HG03571 (cell line): Measurements from ENCODE around the gene RPN2.
"Not testable (repeated sequence)": the region's sequence is repeated elsewhere in the genome, so short reads cannot be mapped to it uniquely, and the experiment has no call there.

Experiments used
- ATAC-seq: cut with Tn5 transposase; IDR thresholded peaks from one replicate; pipeline ENCODE4 v1.9.1; 2021; ENCODE audit not compliant: unreplicated experiment

Gene RPN2

DNA sequence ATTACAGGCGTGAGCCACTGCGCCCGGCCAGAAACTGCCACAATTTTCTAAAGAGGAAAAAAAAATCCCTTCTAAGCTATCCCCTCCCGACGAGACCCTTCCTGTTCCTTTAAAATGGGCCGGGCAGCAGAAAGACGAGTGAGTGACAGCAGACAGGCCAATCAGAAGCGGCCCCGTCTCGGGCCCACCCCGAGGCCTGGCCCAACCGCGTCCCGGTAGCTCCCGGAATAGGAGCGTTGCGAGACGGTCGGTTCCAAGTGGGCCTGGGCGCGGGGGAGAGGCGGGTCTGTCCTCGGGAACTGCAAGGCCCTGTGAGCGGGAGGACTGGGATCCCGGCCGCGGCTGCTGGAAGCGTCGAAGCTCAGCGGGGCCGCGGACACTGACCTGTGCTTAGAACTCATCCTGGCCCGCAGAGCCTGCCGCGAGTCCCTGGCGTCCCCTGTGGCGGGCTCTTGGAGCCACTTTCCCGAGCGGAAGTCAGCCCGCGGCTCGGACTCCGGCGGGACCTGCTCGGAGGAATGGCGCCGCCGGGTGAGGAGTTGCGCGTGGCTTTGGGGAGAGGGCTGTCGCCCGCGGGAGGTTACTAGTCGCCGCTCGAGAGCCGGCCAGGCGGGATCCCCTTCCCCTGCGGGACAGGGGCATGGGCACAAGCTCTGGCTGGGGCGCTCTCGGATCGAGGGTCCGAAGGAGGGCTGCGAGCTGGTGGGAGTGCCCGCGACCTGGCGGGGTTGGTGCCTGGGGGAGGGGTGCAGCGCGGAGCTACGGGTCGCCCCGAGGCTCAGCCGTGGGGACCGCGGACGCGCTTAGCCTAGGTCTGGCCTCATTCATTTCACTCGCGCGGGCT is at the start of gene RPN2, which contains the start of gene MROH8:
Gene RPN2, plus strand, starts transcription at position 492 of the 844 bp plus-strand sequence. Its CDS starts 27 bp downstream, at position 519.
Gene MROH8, minus strand, starts transcription at position 710 of the 844 bp plus-strand sequence.
- ATAC-seq, result peak; percentile 88

DNA sequence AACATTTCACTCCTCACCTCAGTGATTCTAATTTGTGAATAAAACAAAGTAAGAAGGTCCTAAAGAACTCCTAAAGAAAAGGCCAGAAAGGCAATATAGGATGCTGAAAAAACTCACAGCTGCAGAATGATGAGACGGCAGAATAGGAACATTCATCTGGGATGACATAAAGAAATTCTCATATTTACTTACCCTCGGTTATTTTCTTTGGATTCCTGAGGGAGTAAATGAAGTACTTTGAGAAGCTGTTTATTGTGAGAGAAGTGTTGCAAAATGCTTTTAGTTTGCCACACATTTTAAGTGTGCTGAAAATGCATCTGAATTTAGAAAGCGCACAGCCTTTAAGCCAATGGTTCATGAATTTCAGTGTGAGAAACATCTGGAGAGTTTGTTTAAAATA is 47.6 kb upstream of the RPN2 start:
- no peak for ATAC-seq

DNA sequence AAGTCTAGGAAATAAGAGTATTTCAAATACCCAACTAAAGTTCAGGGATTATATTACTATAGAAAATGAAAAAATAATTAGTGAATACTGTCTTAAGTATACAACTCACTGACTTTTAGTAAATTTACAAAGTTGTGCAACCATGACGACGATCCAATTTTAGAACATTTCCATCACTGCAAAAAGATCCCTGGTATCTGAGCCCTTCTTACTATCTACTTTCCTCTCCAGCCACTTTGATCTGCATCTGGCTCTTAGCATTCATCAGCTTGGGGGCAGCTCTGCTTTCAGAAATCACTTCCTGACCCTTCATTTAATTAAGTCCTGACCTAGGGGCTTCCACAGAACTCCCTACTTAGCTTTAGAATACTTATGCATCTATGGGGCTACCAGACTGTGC is 45.2 kb upstream of the RPN2 start:
- no peak for ATAC-seq

DNA sequence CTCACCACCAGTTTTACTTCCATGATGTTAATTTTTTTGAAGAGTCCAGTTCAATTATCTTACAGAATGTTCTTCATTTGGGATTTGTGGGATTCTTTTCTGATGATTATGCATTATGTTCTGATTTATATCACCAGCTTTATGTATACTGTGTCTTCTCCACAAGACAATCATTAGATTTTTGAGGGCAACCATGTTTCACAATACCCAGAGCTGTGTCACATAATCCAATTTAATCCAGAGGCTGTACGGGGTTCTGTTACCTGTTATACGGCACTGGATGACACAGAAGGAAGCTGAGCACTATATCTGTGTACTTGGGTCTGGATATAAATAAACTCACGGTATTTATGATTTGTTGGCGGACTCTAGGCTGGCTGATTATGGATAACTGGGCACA is 41.6 kb upstream of the RPN2 start:
- no peak for ATAC-seq

DNA sequence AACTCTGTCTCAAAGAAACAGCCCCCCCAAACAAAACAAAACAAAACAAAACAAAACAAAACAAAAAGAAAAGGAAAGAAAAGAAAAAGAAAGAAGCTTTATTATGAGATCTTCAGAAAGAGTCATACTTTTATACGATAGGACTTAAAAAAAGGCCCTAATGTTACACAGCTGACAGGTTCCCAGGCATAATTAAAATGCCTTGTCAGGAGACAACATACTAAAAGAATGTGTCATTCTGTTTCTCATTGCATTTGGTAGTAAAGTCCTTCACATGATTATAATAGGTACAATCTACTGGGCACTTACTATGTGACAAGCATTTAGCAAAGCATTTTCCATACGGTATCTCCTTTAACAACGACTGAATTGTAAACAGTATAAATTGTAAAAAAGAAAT is 36.4 kb upstream of the RPN2 start:
- ATAC-seq, result no peak

DNA sequence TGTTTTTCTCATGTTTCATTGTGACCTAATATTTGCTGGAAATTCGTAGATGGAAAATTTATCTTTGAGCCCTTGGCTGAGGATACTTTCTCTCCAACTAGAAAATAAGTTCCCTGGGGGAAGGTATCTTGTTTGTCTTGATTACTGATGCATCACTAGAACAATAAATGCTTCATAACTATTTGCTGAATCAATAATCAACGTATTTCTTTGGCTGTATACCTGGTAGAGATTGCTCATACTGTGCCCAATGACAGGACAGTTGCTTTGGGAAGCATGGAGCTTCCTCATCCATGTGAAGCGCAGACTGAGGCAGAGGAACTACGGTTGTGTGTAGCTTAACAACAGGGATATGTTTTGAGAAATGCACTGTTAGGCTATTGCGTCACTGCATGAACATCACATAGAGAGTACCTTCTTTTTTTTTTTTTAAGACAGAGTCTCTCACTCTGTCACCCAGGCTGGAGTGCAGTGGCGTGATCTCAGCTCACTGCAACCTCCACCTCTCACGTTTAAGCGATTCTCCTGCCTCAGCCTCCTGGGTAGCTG is 34.2 kb upstream of the RPN2 start:
- ATAC-seq, result no peak

DNA sequence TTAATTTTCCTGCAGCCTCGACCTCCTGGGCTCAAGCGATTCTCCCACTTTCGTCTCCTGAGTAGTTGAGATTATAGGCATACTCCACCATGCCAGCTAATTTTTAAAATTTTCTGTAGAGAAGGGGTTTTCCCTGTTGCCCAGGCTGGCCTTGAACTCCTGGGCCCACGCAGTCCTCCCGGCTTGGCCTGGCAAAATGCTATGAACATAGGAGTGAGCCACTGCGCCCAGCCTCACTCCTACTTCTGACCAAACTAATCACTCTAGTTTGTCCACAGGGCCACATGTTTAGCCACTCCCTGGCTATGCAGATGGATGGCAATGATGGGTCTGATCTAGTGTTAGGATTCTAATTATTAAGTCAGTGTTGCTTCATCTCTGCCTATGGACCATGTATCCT is 31.9 kb upstream of the RPN2 start:
- ATAC-seq, result no peak

DNA sequence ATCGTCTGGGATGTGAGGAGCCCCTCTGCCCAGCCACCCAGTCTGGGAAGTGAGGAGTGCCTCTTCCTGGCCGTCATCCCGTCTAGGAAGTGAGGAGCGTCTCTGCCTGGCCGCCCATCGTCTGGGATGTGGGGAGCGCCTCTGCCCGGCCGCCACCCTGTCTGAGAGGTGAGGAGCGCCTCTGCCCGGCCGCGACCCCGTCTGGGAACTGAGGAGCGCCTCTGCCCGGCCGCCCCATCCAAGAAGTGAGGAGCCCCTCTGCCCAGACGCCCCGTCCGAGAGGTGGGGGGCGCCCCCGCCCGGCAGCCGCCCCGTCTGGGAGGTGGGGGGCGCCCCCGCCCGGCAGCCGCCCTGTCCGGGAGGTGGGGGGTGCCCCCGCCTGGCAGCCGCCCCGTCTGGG is 28.3 kb upstream of the RPN2 start:
- ATAC-seq, result not testable (repeated sequence)

DNA sequence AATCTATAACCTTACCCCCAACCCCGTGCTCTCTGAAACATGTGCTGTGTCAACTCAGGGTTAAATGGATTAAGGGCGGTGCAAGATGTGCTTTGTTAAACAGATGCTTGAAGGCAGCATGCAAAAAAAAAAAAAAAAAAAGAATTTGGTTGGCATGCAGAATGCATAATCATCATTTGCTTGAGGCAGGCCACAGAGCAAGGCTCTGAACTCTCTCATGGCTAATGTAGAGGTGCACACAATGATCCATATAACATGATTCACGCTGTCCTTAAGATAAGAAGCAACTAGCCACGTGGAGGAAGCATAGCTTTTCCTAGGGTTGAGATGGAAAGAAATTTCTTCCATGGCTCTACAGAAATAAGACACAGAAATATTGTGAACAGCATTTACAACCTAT is 27.6 kb upstream of the RPN2 start:
- ATAC-seq, result no peak

DNA sequence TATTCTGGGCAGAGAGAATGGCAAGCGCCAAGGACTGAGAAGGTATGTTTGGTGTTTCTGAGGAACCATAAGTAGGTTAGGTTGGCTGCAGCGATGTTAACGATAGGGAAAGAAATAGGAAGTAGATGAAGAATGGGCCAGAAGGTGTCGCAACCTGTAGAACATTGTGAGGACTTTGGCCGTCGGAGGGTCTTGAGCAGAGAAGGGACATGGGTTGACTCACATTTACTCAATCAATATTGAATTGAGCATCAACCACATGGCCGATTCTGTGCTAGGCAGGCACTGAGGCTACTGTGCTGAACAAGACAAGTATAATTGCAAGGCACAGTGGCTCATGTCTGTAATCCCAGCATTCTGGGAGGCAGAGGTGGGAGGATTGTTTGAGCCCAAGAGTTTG is 26.8 kb upstream of the RPN2 start:
- no peak for ATAC-seq

DNA sequence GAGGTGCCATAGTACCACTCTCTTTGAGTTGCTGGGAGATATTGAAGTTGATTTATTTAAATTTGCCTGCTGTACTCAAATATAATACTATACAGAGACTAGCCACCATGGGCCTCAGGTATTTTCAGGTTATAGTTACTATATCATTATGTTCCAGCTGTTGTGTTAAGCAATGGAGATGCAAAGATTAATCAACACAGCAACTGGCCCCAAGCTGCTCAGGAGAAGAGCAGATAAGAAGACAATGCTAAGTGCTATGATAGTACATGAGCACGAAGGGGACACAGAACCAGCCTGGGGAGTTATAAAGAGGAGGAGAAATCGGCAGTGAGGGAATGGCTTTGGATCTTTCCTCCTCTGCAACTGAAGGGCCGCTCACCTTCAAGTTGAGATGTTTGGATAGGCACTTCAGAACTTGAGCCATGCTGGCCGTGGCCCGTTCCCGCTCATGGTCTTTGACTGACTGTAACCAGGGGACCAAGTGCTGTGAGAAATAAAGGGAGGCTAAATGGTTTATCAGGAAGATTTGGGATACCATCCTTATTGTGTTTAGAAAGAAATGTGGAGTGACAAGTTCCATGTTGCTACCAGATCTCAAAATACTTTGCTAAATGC is 24.3 kb upstream of the RPN2 start:
- ATAC-seq, result no peak

DNA sequence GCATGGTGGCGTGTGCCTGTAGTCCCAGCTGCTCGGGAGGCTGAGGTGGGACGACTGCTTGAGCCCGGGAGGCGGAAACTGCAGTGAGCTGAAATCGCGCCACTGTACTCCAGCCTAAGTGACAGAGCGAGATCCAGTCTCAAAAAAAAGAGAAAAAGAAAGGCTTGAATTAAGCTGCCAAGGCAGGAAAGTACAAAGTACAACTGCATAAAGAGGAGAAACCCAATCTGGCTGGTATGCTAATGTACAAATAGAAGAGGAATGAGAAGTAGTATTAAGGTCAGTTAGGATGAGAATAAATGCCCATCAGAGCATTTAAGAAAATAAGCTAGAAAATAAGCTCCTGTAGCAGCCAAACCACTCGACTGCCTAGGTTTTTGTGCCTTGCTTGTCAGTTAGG is 23.1 kb upstream of the RPN2 start:
- no peak for ATAC-seq

DNA sequence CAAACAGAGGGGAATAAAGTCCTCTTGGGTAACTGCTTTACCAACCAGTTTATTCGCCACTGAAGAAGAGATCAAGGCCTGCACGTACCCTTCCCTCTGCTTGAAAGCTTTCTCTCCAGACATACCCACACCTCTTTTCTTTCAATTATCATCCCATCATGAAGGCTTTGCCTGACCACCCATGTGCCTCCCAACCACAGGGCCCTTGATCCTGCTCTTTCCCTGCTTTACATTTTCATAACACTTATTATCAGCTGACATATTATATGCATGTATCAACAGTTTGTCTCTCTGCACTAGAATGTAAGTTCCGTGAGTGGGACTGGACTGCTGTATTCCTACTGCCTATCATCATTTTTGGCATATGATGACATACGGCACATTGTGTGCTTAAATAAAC is 20.9 kb upstream of the RPN2 start:
- ATAC-seq, result no peak

DNA sequence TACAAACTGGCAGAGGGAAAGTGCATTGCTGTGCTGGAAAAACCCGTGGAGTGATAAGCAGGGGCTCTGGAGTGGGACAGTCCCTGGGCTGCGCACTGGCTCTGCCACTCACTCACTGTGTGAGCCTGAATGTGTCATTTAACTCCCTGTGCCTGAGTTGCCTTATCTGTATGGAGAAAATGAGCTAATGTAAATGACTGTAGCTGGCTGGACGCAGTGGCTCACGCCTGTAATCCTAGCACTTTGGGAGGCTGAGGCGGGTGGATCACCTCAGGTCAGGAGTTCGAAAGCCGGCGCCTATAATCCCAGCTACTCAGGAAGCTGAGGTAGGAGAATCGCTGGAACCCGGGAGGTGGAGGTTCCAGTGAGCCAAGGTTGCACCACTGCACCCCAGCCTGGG is 18.4 kb upstream of the RPN2 start:
- ATAC-seq, result no peak

DNA sequence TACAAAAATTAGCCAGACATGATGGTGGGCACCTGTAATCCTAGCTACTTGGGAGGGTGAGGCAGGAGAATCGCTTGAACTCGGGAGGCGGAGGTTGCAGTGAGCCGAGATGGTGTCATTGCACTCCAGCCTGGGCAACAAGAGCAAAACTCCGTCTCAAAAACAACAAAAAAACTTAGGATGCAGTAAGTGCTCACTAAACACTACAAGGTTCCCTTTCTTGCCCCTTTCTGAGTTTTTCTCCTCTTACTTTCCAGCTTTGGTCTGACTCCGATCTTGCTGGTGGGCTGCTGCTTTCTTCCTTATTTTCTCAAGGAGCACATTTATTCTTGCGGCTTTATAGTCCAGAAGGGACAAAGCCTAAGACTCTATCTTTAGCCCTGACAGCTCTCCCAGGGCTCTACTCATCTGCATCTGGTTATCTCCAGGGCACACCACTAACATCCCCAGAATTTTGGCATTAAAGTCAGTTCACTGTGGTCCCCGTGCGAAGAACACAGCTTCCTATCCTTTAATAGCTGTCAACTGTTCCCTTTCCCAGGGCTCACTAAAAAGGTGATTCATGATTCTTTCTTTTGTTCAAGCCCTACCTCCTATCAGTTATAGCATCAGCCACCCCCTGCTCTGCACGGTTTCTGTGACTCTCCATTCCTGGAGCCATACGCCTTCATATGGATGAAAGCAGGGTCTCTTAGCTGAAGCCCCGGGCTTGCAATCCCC is 17.1 kb upstream of the RPN2 start:
- no peak for ATAC-seq

DNA sequence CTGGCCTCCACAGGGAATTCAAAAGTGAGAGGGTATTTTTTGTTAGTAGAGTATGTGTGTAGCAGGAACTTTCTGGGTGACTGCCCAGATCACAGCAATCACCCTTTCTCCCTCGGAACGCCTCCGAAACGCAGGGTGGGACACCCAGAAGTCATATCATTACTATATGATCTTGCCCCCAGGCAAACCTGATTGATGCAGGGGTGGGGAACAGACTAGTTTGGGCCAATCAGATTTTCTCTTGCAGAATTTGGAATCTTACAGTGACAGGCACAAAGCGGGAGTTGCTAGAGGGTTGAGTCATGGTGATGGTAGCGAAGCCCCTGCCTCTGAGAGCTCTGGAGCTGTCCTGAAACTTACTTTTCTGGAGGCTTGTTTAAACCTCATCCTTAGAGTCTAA is 16.5 kb upstream of the RPN2 start:
- ATAC-seq, result no peak

DNA sequence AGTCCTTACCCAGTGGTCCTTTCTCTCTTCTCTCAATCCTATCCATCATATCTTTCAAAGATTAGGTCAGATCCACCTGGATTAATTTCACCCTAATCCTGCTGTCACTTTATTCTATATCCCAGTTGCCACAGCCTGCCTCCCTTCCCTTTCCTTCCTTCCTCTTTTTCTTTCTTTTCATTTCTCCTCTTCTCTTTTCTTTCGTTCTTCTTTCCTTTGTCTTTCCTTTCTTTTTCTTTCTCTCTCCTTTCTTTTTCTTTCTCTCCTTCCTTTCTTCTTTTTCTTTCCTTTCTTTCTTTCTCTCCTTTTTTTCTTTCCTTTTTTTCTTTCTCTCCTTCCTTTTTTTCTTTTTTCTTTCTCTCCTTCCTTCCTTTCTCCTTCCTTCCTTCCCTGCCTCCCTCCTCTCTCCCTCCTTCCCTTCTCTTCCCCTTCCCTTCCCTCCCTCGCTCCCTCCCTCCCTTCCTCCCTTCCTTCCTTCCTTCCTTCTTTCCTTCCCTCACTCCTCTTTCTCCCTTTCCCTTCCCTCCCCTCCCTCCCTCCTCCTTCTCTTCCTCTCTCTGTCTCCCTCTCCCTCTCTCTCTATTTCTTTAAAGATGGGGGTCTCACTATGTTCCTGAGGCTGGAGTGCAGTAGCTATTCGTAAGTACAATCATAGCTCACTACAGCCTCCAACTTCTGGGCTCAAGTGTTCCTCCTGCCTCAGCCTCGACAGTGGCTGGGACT is 15.1 kb upstream of the RPN2 start:
- no peak for ATAC-seq

DNA sequence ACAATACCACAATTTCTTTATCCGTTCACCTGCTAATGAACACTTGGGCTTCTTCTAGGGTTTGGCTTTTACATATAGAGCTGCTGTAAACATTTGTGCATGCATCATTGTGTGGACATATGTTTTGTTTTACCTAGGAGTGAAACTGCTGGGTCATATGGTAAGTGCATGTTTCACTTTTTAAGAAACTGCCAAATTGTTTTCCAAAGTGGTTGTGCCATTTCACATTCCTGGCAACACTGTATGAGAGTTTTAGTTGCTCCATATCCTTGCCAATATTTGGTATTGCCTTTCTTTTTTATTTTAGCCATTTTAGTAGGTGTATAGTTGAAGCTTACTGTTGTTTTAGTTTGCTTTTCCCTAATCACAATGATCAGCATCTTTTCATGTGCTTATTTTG is 14.1 kb upstream of the RPN2 start:
- no peak for ATAC-seq

DNA sequence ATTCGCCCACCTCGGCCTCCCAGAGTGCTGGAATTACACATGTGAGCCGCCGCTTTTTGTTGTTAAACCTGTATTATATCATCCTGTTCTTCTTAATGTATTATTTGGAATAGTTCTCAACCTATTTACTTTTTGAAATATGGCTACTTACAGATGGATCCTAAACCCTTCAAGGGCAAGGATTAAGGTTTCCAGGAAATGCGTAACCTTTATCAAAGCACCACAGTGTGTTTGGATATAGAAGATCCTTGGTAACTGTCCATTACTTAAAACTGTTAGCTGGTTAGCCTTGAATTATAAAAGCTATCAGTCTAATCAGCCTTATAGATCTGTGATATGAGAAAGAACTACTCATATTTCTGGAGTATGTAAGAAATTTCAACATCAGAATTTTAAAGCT is 12.3 kb upstream of the RPN2 start:
- ATAC-seq, result no peak

DNA sequence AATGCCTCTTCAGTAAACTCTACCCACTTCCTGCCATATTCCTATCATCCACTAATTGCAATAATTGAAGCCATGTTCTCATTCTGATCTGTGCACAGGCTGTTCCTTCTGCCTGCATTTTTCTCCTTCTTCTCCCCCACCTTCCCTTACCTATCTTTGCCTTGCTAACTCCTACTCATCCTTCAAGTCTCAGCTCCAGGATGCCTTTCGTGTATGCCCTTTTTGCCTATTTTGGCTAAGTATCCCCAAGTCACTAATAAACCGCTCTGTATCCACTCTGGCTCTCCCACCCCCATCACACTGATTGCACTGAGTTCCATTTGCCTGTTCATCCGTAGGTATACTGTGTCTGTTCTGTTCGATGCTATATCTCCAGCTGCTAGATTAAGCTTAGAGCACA is 6.3 kb upstream of the RPN2 start:
- ATAC-seq, result no peak
